Renal cortex interstitium (tissue), 11 donors: Measurements from ENCODE around the gene CDHR3. TPM values are rescaled to one million over a fixed set of nuclear protein-coding genes. Genes with fewer than 3 reads are reported as not detected.
A peak's percentile ranks its signal among the peaks of the same experiment; 100 is the strongest.

ENCODE experiments used
- DNase-seq, 11 donors: peaks; one replicate each; pipeline ENCODE4 v3.0.0-alpha.2; 2013; ENCODE audit warnings: low read depth in 9 of 11, low spot score in 4 of 11; ENCODE audit errors: extremely low read depth in 1 of 11
- polyA plus RNA-seq, 3 donors: library from polyadenylated mRNA; unstranded; fragments of 120-200 nt; gene quantifications; one replicate each; pipeline ENCODE4 v1.2.1, GENCODE V29; 2013; ENCODE audit not compliant: insufficient read length in 3 of 3

CDHR3 gene
- polyA plus RNA-seq, 3 donors, result 8.0 to 12.1 (median 8.8) TPM

GRCh38 chr7:106039486-106040060 lies 76.5 kb downstream of the CDHR3 start:
- DNase-seq, result peak in 10 of 11 donors; percentile 57 to 85 (median 75)

- DNase-seq, result no peak
Measured at GRCh38 chr7:106041140-106041717, 78.2 kb downstream of the CDHR3 start.

- DNase-seq, result no peak
Measured at GRCh38 chr7:106042196-106042611, 79.1 kb downstream of the CDHR3 start.

- no peak for DNase-seq
Measured at GRCh38 chr7:106045139-106045538, 82.1 kb downstream of the CDHR3 start.

GRCh38 chr7:106045586-106045985 lies 82.5 kb downstream of the CDHR3 start:
- no peak for DNase-seq

GRCh38 chr7:106047184-106047583 lies 84.1 kb downstream of the CDHR3 start:
- no peak for DNase-seq

GRCh38 chr7:106047818-106048705 lies 85.0 kb downstream of the CDHR3 start:
- DNase-seq, result no peak

GRCh38 chr7:106048706-106049020 lies 85.6 kb downstream of the CDHR3 start:
- no peak for DNase-seq

GRCh38 chr7:106049139-106049752 lies 86.2 kb downstream of the CDHR3 start:
- DNase-seq, result no peak

- no peak for DNase-seq
Measured at GRCh38 chr7:106050002-106050745, 87.1 kb downstream of the CDHR3 start.

GRCh38 chr7:106050746-106051117 lies 87.7 kb downstream of the CDHR3 start:
- no peak for DNase-seq

- DNase-seq, result no peak
Measured at GRCh38 chr7:106052681-106053080, 89.6 kb downstream of the CDHR3 start.

- DNase-seq, result no peak
Measured at GRCh38 chr7:106053109-106053508, 90.0 kb downstream of the CDHR3 start.

GRCh38 chr7:106054156-106054910 lies 91.3 kb downstream of the CDHR3 start:
- DNase-seq, result no peak

- DNase-seq, result no peak
Measured at GRCh38 chr7:106054971-106055532, 92.0 kb downstream of the CDHR3 start.

- DNase-seq, result peak in 1 of 11 donors; percentile 57
Measured at GRCh38 chr7:106056513-106057203, 93.6 kb downstream of the CDHR3 start.

GRCh38 chr7:106057204-106057961 lies 94.3 kb downstream of the CDHR3 start:
- no peak for DNase-seq
